Measurements from ENCODE around the gene NR6A1. TPM values are rescaled to one million over a fixed set of nuclear protein-coding genes. Genes with fewer than 3 reads are reported as not detected.
"Not testable (repeated sequence)": the region's sequence is repeated elsewhere in the genome, so short reads cannot be mapped to it uniquely, and the experiment has no call there.

NR6A1 gene
- polyA plus RNA-seq, 2 of the 4 experiments (the other 2 are of a cell fraction): 1.7 to 3.3 TPM

GRCh38 chr9:124616961-124617360, 154.2 kb downstream of the NR6A1 start:
- no peak overlapping the region for H3K27ac ChIP-seq
- H3K9me3 ChIP-seq: no peaks in the 10 kb centered on the region
- ATAC-seq (no peak), DNase-seq (ENCODE audit: low read depth in 1 of 2, low spot score in 1 of 2) (no peak), FAIRE-seq (no peak)
- H3K4me3 ChIP-seq: no peak overlapping the region
- POLR2A ChIA-PET: interaction anchor here (0.6 to 1.3 kb wide), 2 partner anchors 43 to 63 kb away, joined by 4 to 7 read pairs; no protein-coding TSS in a partner anchor
- TF ChIP-seq HEYL (CRISPR knock-in tag; IDR thresholded peaks at IDR 0.05): no peak
- TF ChIP-seq KDM5A (IDR thresholded peaks at IDR 0.05): no peak
- TF ChIP-seq USF2 (IDR thresholded peaks at IDR 0.05): no peak
- no peak for TF ChIP-seq HDAC2 (IDR thresholded peaks at IDR 0.05)
- TF ChIP-seq HOXA7 (CRISPR knock-in tag; IDR thresholded peaks at IDR 0.05): no peak
- TF ChIP-seq NR3C1 (IDR thresholded peaks at IDR 0.05): no peak
- TF ChIP-seq RAD21 (conservative IDR thresholded peaks at IDR 0.05 in 1 of 2, IDR thresholded peaks at IDR 0.05 in 1 of 2): no peak
- TF ChIP-seq RCOR1 (IDR thresholded peaks at IDR 0.05; ENCODE audit: low read depth, low read length): no peak
- CTCF ChIA-PET: interaction anchor here (0.6 to 8.6 kb wide), 64 partner anchors 12 to 237 kb away, joined by 3 to 235 read pairs (median 7); partner anchors contain the start of genes NR6A1, OLFML2A and WDR38
- H3K4me2 ChIP-seq: no peak overlapping the region
- 76% methylated on average over 3 of the region's 3 CpGs for WGBS (ENCODE audit: missing lambda C conversion rate)
- H3K4me1 ChIP-seq: peaks cover 15% of the 10 kb centered on the region

GRCh38 chr9:124615840-124616239, 155.3 kb downstream of the NR6A1 start:
- POLR2A ChIA-PET; H3K4me3 ChIP-seq; FAIRE-seq; H3K27ac ChIP-seq; H3K4me2 ChIP-seq; H3K9me3 ChIP-seq; DNase-seq (ENCODE audit: low read depth in 1 of 2, low spot score in 1 of 2); ATAC-seq: not testable (repeated sequence)
- WGBS (ENCODE audit: missing lambda C conversion rate): 88% methylated on average over 7 of the region's 7 CpGs
- peaks cover 15% of the 10 kb centered on the region for H3K4me1 ChIP-seq
- CTCF ChIA-PET: interaction anchor here (0.7 to 8.6 kb wide), 17 partner anchors 11 to 195 kb away, joined by 3 to 235 read pairs (median 15); no protein-coding TSS in a partner anchor

- DNase-seq (ENCODE audit: low read depth in 1 of 2, low spot score in 1 of 2) (no peak), FAIRE-seq (no peak), ATAC-seq (no peak)
- Histone ChIP-seq H3K27ac (no peak overlapping the region), H3K4me3 (no peak overlapping the region), H3K9me3 (no peaks in the 10 kb centered on the region), H3K4me2 (no peak overlapping the region), H3K4me1 (peaks cover 15% of the 10 kb centered on the region)
- peak; percentile 45 for TF ChIP-seq MAFK (IDR thresholded peaks at IDR 0.05; ENCODE audit: partially characterized antibody)
- TF ChIP-seq CBX8 (IDR thresholded peaks at IDR 0.05): no peak
- peak in 1 of 2 experiments; percentile 22; a peak in 1 of 4 replicates for TF ChIP-seq CEBPB (IDR thresholded peaks at IDR 0.05)
- ChIA-PET CTCF (interaction anchor here (0.6 to 8.6 kb wide), 14 partner anchors 8 to 194 kb away, joined by 3 to 235 read pairs (median 11); no protein-coding TSS in a partner anchor), POLR2A (interaction anchor here (0.6 kb wide), 2 partner anchors 45 to 867 kb away, joined by 3 to 7 read pairs; no protein-coding TSS in a partner anchor)
- 88% methylated on average over 2 of the region's 2 CpGs for WGBS (ENCODE audit: missing lambda C conversion rate)
These were observed 155.9 kb downstream of the NR6A1 start for GRCh38 chr9:124615100-124615742.

GRCh38 chr9:124613849-124614248, 157.3 kb downstream of the NR6A1 start:
- no peak for FAIRE-seq
- CTCF ChIA-PET: interaction anchor here (0.7 to 8.6 kb wide), 12 partner anchors 11 to 172 kb away, joined by 3 to 235 read pairs (median 4); no protein-coding TSS in a partner anchor
- Histone ChIP-seq H3K4me1 (peaks cover 14% of the 10 kb centered on the region), H3K4me3 (no peak overlapping the region), H3K4me2 (no peak overlapping the region), H3K27ac (no peak overlapping the region), H3K9me3 (no peaks in the 10 kb centered on the region)
- no peak for DNase-seq (ENCODE audit: low read depth in 1 of 2, low spot score in 1 of 2)
- ATAC-seq: no peak
- POLR2A ChIA-PET: no interaction called here
- 93% methylated on average over 2 of the region's 2 CpGs for WGBS (ENCODE audit: missing lambda C conversion rate)
- TF ChIP-seq FOSL2 (IDR thresholded peaks at IDR 0.05): no peak
- no peak for TF ChIP-seq FOSL2 (CRISPR knock-in tag; IDR thresholded peaks at IDR 0.05)
- no peak for TF ChIP-seq CBX2 (IDR thresholded peaks at IDR 0.05; ENCODE audit: borderline replicate concordance, low read depth)
- TF ChIP-seq MAZ (IDR thresholded peaks at IDR 0.05; ENCODE audit: borderline replicate concordance, low read depth, low read length): no peak
- TF ChIP-seq ZNF302 (CRISPR knock-in tag; IDR thresholded peaks at IDR 0.05): no peak
- no peak for TF ChIP-seq REST (IDR thresholded peaks at IDR 0.05)

Measured in A549 (cell line).